GM08714 (cell line): ENCODE measurements around the gene ADSS2.

Experiments
- H3K4me3 ChIP-seq: fragments of 200-500 bp; sonication (Bioruptor generic); 2 replicates; pipeline ENCODE4 v1.5.1; 2014; ENCODE audit warnings: mild to moderate bottlenecking, low read length, inconsistent platforms
- ZNF274 ChIP-seq: IDR thresholded peaks from 2 replicates; pipeline ENCODE4 v1.6.1; 2012; ENCODE audit warnings: mild to moderate bottlenecking, low read depth, low read length

Gene ADSS2

GRCh38 chr1:244429818-244430217 is 21.9 kb downstream of the ADSS2 start:
- TF ChIP-seq ZNF274: no peak
- H3K4me3 ChIP-seq: no peak overlapping the region

GRCh38 chr1:244427647-244428046 is 24.1 kb downstream of the ADSS2 start:
- no peak overlapping the region for H3K4me3 ChIP-seq
- no peak for TF ChIP-seq ZNF274

- no peak overlapping the region for H3K4me3 ChIP-seq
Observed at GRCh38 chr1:244424649-244425334, 26.9 kb downstream of the ADSS2 start.

GRCh38 chr1:244422174-244422573 is 29.5 kb downstream of the ADSS2 start:
- TF ChIP-seq ZNF274: no peak
- no peak overlapping the region for H3K4me3 ChIP-seq

More at GRCh38 chr1:244424649-244425334, 26.9 kb downstream of the ADSS2 start:
- no peak for TF ChIP-seq ZNF274

- TF ChIP-seq ZNF274: no peak
- no peak overlapping the region for H3K4me3 ChIP-seq
Observed at GRCh38 chr1:244419024-244419423, 32.7 kb downstream of the ADSS2 start.

- no peak overlapping the region for H3K4me3 ChIP-seq
- TF ChIP-seq ZNF274: no peak
Observed at GRCh38 chr1:244414543-244414942, 37.2 kb downstream of the ADSS2 start.

GRCh38 chr1:244413736-244414135 is 38.0 kb downstream of the ADSS2 start:
- TF ChIP-seq ZNF274: no peak
- H3K4me3 ChIP-seq: no peak overlapping the region

- no peak for TF ChIP-seq ZNF274
- no peak overlapping the region for H3K4me3 ChIP-seq
Observed at GRCh38 chr1:244412176-244412575, 39.5 kb downstream of the ADSS2 start.

- no peak for TF ChIP-seq ZNF274
- no peak overlapping the region for H3K4me3 ChIP-seq
Observed at GRCh38 chr1:244409701-244410100, 42.0 kb downstream of the ADSS2 start.

GRCh38 chr1:244406337-244406736 is 45.4 kb downstream of the ADSS2 start:
- no peak for TF ChIP-seq ZNF274
- peak overlapping the region; percentile 46; the same call in 1 of the 2 replicates for H3K4me3 ChIP-seq

- no peak for TF ChIP-seq ZNF274
- no peak overlapping the region for H3K4me3 ChIP-seq
Observed at GRCh38 chr1:244405856-244406255, 45.9 kb downstream of the ADSS2 start.

GRCh38 chr1:244403431-244403830 is 48.3 kb downstream of the ADSS2 start:
- TF ChIP-seq ZNF274: no peak
- no peak overlapping the region for H3K4me3 ChIP-seq

- H3K4me3 ChIP-seq: no peak overlapping the region
- TF ChIP-seq ZNF274: no peak
Observed at GRCh38 chr1:244400974-244401373, 50.7 kb downstream of the ADSS2 start.

GRCh38 chr1:244397131-244397530 is 54.6 kb downstream of the ADSS2 start:
- no peak for TF ChIP-seq ZNF274
- H3K4me3 ChIP-seq: no peak overlapping the region

GRCh38 chr1:244395965-244396364 is 55.7 kb downstream of the ADSS2 start:
- H3K4me3 ChIP-seq: no peak overlapping the region
- no peak for TF ChIP-seq ZNF274

GRCh38 chr1:244394826-244395765 is 56.6 kb downstream of the ADSS2 start:
- TF ChIP-seq ZNF274: no peak
- H3K4me3 ChIP-seq: no peak overlapping the region
